ENCODE data around the gene SLC35F1. TPM values are rescaled to one million over a fixed set of nuclear protein-coding genes. Genes with fewer than 3 reads are reported as not detected.

SLC35F1 gene
- total and polyA plus RNA-seq, 3 donors from 2014 or later, result 1.4 to 1.8 (median 1.6) TPM

DNA sequence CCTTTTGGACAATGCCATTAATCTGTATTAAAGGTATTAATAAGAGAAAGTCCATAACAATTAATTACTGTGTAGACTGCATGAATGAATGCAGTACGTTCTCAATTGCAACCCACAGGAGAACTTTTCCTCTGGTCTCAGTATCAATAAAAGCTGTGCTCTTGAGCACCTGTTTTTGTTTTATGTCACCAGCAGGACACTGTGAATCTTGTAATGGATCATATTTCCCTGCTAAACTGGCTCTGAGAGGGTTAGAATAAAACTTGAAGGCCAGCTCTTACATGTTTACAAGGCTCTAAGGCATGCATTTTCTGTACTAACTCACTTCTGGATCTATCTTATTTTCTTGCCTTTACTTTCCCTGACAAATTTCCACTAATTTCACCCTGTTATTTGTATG lies 426.7 kb downstream of the SLC35F1 start:
- intact Hi-C loops (cut with DNase I; ENCODE audit: low total_unique reads), result no loop called here
- DNase-seq, result no peak
- Histone ChIP-seq H3K27me3 (no peaks in the 10 kb centered on the region), H3K27ac (no peak overlapping the region), H3K9me3 (no peaks in the 10 kb centered on the region), H3K4me1 (no peaks in the 10 kb centered on the region), H3K4me3 (no peak overlapping the region), H3K36me3 (ENCODE audit: low read depth, missing control alignments) (no peaks in the 10 kb centered on the region)
- 90 to 94% methylated on average over 1 of the region's 1 CpG for WGBS, 2 donors
- no peak for TF ChIP-seq POLR2A (IDR thresholded peaks at IDR 0.05)
- TF ChIP-seq, protein P1, sequence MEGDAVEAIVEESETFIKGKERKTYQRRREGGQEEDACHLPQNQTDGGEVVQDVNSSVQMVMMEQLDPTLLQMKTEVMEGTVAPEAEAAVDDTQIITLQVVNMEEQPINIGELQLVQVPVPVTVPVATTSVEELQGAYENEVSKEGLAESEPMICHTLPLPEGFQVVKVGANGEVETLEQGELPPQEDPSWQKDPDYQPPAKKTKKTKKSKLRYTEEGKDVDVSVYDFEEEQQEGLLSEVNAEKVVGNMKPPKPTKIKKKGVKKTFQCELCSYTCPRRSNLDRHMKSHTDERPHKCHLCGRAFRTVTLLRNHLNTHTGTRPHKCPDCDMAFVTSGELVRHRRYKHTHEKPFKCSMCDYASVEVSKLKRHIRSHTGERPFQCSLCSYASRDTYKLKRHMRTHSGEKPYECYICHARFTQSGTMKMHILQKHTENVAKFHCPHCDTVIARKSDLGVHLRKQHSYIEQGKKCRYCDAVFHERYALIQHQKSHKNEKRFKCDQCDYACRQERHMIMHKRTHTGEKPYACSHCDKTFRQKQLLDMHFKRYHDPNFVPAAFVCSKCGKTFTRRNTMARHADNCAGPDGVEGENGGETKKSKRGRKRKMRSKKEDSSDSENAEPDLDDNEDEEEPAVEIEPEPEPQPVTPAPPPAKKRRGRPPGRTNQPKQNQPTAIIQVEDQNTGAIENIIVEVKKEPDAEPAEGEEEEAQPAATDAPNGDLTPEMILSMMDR (IDR thresholded peaks at IDR 0.05), result no peak

DNA sequence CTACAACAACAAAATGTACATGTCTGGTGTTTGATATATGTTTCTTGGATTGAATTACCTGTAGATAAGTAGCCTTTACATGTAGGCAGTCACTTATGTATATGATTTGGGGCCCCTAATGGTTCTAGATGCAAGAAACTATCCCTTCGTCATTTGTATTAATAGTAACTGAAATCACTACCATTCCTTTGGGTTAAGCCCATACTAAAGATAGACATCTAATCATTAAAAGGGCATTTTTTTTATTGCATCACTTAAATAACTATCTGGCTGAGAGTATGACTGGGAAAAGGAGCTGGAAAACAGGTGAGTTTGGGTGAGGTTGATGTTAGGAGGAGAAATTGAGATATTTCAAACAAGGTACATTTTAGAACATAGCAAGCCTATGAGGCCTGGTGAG lies 427.6 kb downstream of the SLC35F1 start:
- Histone ChIP-seq H3K27ac (no peak overlapping the region), H3K36me3 (ENCODE audit: low read depth, missing control alignments) (no peaks in the 10 kb centered on the region), H3K9me3 (no peaks in the 10 kb centered on the region), H3K4me1 (no peaks in the 10 kb centered on the region), H3K27me3 (no peaks in the 10 kb centered on the region), H3K4me3 (no peak overlapping the region)
- DNase-seq, result no peak
- WGBS, 2 donors, result 91 to 98% methylated on average over 1 of the region's 1 CpG
- intact Hi-C loops (cut with DNase I; ENCODE audit: low total_unique reads), result no loop called here
- TF ChIP-seq POLR2A (IDR thresholded peaks at IDR 0.05), result no peak
- TF ChIP-seq, protein P1 (IDR thresholded peaks at IDR 0.05), result no peak

DNA sequence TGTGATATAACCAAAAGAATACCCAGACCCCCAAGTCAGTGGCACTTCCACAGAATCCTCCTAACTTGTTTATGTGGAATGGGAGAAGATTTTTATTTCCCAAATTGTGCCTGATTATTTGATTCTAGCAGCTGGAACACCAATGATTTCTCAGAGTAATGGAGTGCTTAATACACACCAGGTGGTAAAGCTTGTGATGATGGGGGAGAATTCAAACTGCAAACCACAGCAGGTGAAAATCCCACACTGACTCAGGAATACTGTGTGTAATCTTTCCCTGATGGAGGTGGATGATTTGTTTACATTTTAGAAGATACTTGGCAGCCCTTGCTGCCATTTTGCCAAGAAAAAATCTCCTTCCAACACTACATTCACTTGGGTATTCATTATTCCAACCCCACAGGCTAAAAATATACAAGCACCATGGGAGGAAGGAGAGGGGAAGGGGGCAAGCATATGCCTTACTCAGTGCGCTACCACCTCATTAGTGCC lies 428.3 kb downstream of the SLC35F1 start:
- no peaks in the 10 kb centered on the region for H3K36me3 ChIP-seq (ENCODE audit: low read depth, missing control alignments)
- 100% methylated on average over 1 of the region's 1 CpG for WGBS, 2 donors
- H3K27ac ChIP-seq, result no peak overlapping the region
- no peaks in the 10 kb centered on the region for H3K27me3 ChIP-seq
- H3K9me3 ChIP-seq, result no peaks in the 10 kb centered on the region
- TF ChIP-seq, protein P1 (IDR thresholded peaks at IDR 0.05), result no peak
- no peak for TF ChIP-seq POLR2A (IDR thresholded peaks at IDR 0.05)
- DNase-seq, result no peak
- no peak overlapping the region for H3K4me3 ChIP-seq
- intact Hi-C loops (cut with DNase I; ENCODE audit: low total_unique reads), result no loop called here
- no peaks in the 10 kb centered on the region for H3K4me1 ChIP-seq

DNA sequence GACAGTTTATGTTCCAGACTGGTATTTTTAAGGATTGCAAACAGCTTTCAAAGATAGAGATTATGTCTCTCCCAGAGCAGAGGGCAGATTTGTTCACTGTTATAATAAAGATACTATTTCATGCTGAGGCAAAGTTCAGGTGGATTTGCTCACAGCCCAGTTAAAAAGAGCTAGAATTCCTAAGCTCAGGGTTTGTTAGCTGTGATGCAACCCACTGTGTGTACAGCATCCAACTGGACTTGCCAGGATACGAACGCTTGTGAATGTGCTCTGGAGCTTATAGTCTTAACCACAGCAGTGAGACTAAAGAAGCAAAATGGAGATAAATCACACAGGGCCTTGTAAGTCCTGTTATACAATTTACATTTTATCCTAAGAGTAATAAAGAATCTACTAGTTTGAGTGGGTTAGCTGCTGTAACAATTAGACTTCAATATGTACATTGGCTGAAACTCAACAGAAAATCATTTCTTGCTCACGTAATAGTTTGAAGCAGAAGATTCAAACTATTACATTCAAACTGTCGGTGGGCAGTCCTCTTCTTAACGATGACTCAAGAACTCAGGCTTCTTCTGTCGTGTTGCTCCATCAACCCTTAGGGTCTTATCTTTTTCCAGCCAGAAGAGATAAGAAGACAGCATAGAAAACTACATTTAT lies 437.1 kb downstream of the SLC35F1 start:
- WGBS, 2 donors, result 84 to 86% methylated on average over 6 of the region's 6 CpGs
- Histone ChIP-seq H3K4me3 (no peak overlapping the region), H3K4me1 (no peaks in the 10 kb centered on the region), H3K36me3 (ENCODE audit: low read depth, missing control alignments) (no peaks in the 10 kb centered on the region), H3K9me3 (no peaks in the 10 kb centered on the region), H3K27ac (no peak overlapping the region), H3K27me3 (no peaks in the 10 kb centered on the region)
- no peak for DNase-seq
- TF ChIP-seq, protein P1 (IDR thresholded peaks at IDR 0.05), result no peak
- no peak for TF ChIP-seq POLR2A (IDR thresholded peaks at IDR 0.05)
- intact Hi-C loops (cut with DNase I; ENCODE audit: low total_unique reads), result no loop called here

DNA sequence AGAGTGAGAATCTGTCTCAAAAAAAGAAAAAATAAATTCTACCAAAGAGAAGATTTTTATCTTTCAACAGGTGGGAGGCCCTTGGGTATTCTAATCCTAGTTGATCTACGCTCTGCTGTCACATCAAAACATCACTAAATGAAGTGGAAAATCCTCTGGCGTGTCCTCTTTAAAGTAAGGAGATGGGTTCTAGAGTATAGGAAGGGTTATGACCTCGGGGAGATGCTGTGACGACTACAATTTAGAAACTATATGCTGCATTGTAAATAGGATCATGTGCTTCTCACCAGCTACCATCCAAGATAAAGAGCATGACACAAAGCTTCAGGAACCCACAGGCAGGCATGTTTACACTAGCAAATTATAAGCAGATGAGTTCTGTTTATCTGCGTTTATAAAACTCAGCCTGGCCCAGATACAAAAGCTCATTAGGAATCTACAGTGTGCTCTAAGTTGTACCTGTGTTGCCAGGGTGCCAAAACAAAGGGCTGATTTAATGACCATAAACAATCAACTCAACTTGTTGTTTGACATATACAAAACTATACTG lies 443.9 kb downstream of the SLC35F1 start:
- WGBS, 2 donors, result 81 to 82% methylated on average over 5 of the region's 5 CpGs
- intact Hi-C loops (cut with DNase I; ENCODE audit: low total_unique reads), result no loop called here
- Histone ChIP-seq H3K36me3 (ENCODE audit: low read depth, missing control alignments) (no peaks in the 10 kb centered on the region), H3K4me1 (no peaks in the 10 kb centered on the region), H3K27ac (no peak overlapping the region), H3K4me3 (no peak overlapping the region), H3K27me3 (no peaks in the 10 kb centered on the region), H3K9me3 (no peaks in the 10 kb centered on the region)
- DNase-seq, result no peak
- no peak for TF ChIP-seq POLR2A (IDR thresholded peaks at IDR 0.05)
- TF ChIP-seq, protein P1 (IDR thresholded peaks at IDR 0.05), result no peak

Measured in testis (tissue), 3 donors.